HFF-Myc (cell line): Measurements from ENCODE around the gene PMM2.
"Not testable (repeated sequence)": the region's sequence is repeated elsewhere in the genome, so short reads cannot be mapped to it uniquely, and the experiment has no call there.

Experiments
- DNase-seq: peaks from one replicate; pipeline ENCODE4 v3.0.0-alpha.2; 2011; ENCODE audit warnings: low read depth; ENCODE audit errors: extremely low read depth
- H3K4me3 ChIP-seq: replicated peaks from 2 replicates; pipeline ENCODE4 v1.5.1; 2011; ENCODE audit warnings: low read depth, mild to moderate bottlenecking, control low read depth, low read length
- TF ChIP-seq, protein P1 (sequence below): IDR thresholded peaks from 2 replicates; pipeline ENCODE4 v1.5.1; 2012; ENCODE audit warnings: mild to moderate bottlenecking, low read depth, low read length, control low read depth; ENCODE audit errors: missing control alignments

Gene PMM2

DNA sequence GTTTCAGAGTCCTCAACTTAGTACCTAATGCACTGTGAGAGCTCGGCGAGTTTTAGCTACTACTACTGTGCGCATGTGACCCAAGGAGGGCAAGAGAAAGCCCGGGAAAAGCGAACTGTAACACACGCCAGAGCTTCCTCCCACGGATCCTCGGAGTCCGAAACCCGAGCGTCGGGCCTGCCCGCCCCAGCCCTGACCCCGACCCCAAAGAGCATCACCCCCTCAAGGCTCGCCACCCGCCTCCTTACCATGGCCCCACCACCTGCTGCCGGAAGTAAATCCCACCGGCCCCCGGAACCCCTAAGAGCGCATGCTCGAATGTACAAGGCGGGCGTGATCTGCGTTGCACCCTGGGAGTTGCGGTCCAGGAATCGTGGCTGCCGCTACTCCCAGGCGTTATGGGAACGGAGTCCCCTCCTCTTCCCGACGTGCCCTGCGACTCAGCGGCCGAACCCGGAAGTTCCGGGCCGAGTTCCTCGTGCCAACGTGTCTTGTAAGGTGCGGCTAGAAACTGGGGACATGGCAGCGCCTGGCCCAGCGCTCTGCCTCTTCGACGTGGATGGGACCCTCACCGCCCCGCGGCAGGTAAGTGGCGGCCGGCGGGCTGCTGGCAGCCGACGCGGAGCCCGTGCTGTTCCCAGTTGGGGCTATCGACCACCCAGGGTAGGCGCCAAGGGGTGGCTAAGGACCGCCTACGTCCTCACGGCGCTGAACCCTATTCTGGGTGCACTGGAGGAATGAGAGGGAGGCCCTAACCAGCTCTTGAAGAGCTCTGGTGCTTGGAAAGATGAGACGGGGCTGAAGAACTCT, at the start of gene PMM2, which contains the start of gene TMEM186:
Gene PMM2, plus strand, starts transcription at position 476 of the 810 bp plus-strand sequence. Its CDS starts 44 bp downstream, at position 520.
Gene TMEM186, minus strand, starts transcription at position 276 of the 810 bp plus-strand sequence. Its CDS starts 25 bp downstream, at position 251.
- TF ChIP-seq, protein P1, sequence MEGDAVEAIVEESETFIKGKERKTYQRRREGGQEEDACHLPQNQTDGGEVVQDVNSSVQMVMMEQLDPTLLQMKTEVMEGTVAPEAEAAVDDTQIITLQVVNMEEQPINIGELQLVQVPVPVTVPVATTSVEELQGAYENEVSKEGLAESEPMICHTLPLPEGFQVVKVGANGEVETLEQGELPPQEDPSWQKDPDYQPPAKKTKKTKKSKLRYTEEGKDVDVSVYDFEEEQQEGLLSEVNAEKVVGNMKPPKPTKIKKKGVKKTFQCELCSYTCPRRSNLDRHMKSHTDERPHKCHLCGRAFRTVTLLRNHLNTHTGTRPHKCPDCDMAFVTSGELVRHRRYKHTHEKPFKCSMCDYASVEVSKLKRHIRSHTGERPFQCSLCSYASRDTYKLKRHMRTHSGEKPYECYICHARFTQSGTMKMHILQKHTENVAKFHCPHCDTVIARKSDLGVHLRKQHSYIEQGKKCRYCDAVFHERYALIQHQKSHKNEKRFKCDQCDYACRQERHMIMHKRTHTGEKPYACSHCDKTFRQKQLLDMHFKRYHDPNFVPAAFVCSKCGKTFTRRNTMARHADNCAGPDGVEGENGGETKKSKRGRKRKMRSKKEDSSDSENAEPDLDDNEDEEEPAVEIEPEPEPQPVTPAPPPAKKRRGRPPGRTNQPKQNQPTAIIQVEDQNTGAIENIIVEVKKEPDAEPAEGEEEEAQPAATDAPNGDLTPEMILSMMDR, result no peak
- peak within 1 kb of the TSS; percentile 76 for H3K4me3 ChIP-seq

DNA sequence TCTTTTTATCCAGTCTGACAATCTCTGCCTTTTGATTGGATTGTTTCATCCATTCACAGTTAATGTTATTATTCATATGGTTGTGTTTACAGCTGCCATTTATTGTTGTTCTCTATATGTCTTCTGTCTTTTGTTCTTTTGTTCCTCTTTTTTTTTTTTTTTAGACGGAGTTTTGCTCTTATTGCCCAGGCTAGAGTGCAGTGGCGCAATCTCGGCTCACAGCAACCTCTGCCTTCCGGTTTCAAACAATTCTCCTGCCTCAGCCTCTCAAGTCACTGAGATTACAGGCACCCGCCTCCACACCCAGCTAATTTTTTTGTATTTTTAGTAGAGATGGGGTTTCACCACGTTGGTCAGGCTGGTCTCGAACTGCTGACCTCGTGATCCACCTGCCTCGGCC, 48.7 kb upstream of the PMM2 start:
- not testable (repeated sequence) for DNase-seq, H3K4me3 ChIP-seq

More for the DNA sequence above, at the start of gene PMM2, which contains the start of gene TMEM186:
- DNase-seq, result peak; percentile 80

DNA sequence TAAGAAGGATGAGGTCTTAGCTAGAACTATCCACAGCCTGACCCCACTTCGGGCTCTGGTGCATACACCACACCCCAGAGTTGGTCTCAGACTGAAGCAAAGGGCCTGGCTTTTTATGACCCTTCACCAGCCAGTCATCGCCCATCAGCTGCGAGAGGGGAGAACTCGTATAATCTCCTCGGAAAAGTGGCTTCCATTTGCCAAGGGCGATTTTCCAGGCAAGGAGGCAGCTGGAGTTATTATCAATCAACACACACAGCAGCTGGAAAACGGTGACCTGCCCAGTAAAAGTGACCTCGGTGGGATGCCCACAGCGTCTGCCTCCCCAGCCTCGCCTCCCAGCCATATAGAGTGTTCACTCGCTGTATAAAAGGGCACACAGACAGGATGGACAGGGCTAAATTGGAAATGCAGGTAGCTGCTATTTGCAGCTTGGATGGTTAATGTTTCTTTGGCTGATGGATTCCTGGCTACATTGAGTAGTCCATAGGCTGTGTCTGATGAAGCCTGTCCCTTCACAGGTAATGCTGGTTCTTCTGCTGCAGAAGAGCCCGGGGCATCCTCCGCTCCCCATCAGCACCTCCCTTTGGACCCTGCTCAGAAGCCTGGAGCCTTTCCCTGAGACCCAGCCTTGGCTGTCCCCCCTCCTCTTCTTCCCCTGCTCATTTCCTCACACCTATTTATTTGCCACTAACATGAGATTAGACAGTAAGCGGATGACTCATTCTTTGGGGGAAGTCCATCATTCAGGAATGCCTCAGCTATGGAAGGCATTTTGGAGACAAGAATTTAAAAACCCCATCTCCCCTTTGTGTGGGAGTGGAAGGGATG, 45.9 kb upstream of the PMM2 start:
- H3K4me3 ChIP-seq, result no peak overlapping the region
- DNase-seq, result peak; percentile 20
- TF ChIP-seq, protein P1, result no peak

DNA sequence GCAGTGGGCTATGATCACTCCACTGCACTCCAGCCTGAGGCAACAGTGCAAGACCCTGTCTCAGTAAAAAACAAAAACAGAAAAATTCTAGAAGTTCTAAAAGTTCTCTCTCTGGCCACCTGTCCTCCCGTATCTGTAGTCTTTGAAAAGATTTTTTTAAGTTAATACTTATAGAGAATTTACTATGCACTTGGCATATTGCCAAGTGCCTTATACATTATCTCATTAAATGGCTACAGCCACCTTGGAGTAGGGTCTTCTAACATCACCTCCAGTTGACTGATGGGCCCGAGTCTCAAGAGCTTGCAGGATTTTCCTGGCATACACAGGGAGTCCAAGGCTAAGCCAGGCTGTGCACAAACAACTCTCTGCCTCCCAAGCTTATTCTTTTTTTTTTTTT, 44.9 kb upstream of the PMM2 start:
- DNase-seq, result no peak
- TF ChIP-seq, protein P1, result no peak

GRCh38 chr16:8753416-8754054, 44.1 kb upstream of the PMM2 start:
- TF ChIP-seq, protein P1, result no peak
- DNase-seq, result no peak
- H3K4me3 ChIP-seq, result no peak overlapping the region

More for the DNA sequence above, 44.9 kb upstream of the PMM2 start:
- H3K4me3 ChIP-seq, result no peak overlapping the region

DNA sequence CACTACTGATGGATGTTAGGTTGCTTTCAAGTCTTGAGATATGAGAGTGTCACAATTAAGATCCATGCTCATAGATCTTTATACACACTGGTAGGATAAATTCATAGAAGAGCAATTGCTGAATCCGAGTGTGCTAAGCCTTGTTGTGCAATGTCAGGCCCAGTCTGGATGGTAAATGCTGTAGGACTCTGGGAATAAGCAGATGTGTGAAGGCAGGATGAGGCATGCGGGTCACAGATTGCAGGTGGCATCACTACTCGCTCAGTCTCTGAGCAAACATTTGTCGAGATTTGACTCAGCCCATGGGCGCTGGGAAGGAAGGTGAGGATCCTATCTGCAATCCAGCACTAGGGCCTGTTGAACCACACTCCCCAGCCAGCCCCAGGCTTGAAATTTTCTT, 40.9 kb upstream of the PMM2 start:
- TF ChIP-seq, protein P1, result no peak
- no peak overlapping the region for H3K4me3 ChIP-seq
- DNase-seq, result no peak
